SK-N-SH treated with all-trans-retinoic acid at 6 μM for 48 hours (cell line): ENCODE data around the gene ZMIZ1.

Source experiments
- ATAC-seq: fragments of 200-7000 bp; cut with Tn5 transposase; 3 replicates; pipeline ENCODE4 v1.9.1; 2020; ENCODE audit warnings: mild to moderate bottlenecking, moderate library complexity
- ARNTL ChIP-seq: fragments of 450-650 bp; formaldehyde crosslinking; IDR thresholded peaks from 2 replicates; pipeline ENCODE4 v1.5.0; 2020; ENCODE audit warnings: low read depth, mild to moderate bottlenecking, moderate library complexity, borderline replicate concordance
- BACH2 ChIP-seq: fragments of 250-450 bp; sonication (Bioruptor Pico); IDR thresholded peaks from 2 replicates; pipeline ENCODE4 v1.9.0; 2021; ENCODE audit warnings: mild to moderate bottlenecking, borderline replicate concordance
- CREB5 ChIP-seq: fragments of 250-450 bp; sonication (Bioruptor Pico); IDR thresholded peaks from 2 replicates; pipeline ENCODE4 v1.5.1; 2020; ENCODE audit warnings: low read depth, mild to moderate bottlenecking, moderate library complexity
- CSDC2 ChIP-seq: fragments of 250-450 bp; sonication (Bioruptor Pico); IDR thresholded peaks from 2 replicates; pipeline ENCODE4 v1.5.0; 2020; ENCODE audit warnings: mild to moderate bottlenecking, moderate library complexity
- CSRNP3 ChIP-seq: fragments of 250-450 bp; sonication (Bioruptor Pico); IDR thresholded peaks from 2 replicates; pipeline ENCODE4 v1.5.1; 2021; ENCODE audit warnings: mild to moderate bottlenecking, moderate library complexity
- ESRRG ChIP-seq: fragments of 250-450 bp; sonication (Bioruptor Pico); IDR thresholded peaks from 2 replicates; pipeline ENCODE4 v1.6.1; 2021; ENCODE audit warnings: mild to moderate bottlenecking
- GLIS3 ChIP-seq: fragments of 250-450 bp; sonication (Bioruptor Pico); IDR thresholded peaks from 2 replicates; pipeline ENCODE4 v1.5.0; 2020; ENCODE audit warnings: mild to moderate bottlenecking, moderate library complexity
- ISL1 ChIP-seq: fragments of 250-450 bp; sonication (Bioruptor Pico); IDR thresholded peaks from 2 replicates; pipeline ENCODE4 v2.1.2; 2022; ENCODE audit warnings: mild to moderate bottlenecking, moderate library complexity
- OSR1 ChIP-seq: fragments of 250-450 bp; sonication (Bioruptor Pico); IDR thresholded peaks from 2 replicates; pipeline ENCODE4 v1.8.0; 2022; ENCODE audit warnings: moderate library complexity, mild to moderate bottlenecking, inconsistent platforms
- POU6F1 ChIP-seq: fragments of 250-450 bp; sonication (Bioruptor Pico); IDR thresholded peaks from 2 replicates; pipeline ENCODE4 v1.8.0; 2021; ENCODE audit warnings: low read depth, mild to moderate bottlenecking, moderate library complexity, borderline replicate concordance
- PPARA ChIP-seq: fragments of 250-450 bp; sonication (Bioruptor Pico); IDR thresholded peaks from 2 replicates; pipeline ENCODE4 v1.5.0; 2020; ENCODE audit warnings: mild to moderate bottlenecking, borderline replicate concordance
- RARB ChIP-seq: fragments of 250-450 bp; sonication (Bioruptor Pico); IDR thresholded peaks from 2 replicates; pipeline ENCODE4 v1.8.0; 2021; ENCODE audit warnings: mild to moderate bottlenecking, moderate library complexity
- SNAI2 ChIP-seq: fragments of 250-450 bp; sonication (Bioruptor Pico); IDR thresholded peaks from 2 replicates; pipeline ENCODE4 v1.5.0; 2020; ENCODE audit warnings: mild to moderate bottlenecking, moderate library complexity
- TOX ChIP-seq: fragments of 250-450 bp; sonication (Bioruptor Pico); IDR thresholded peaks from 2 replicates; pipeline ENCODE4 v1.8.0; 2021; ENCODE audit warnings: mild to moderate bottlenecking, moderate library complexity, borderline replicate concordance
- TSHZ2 ChIP-seq: fragments of 250-450 bp; sonication (Bioruptor Pico); IDR thresholded peaks from 2 replicates; pipeline ENCODE4 v1.5.0; 2020; ENCODE audit warnings: mild to moderate bottlenecking, moderate library complexity
- ZC3H10 ChIP-seq: fragments of 250-450 bp; sonication (Bioruptor Pico); IDR thresholded peaks from 2 replicates; pipeline ENCODE4 v1.5.1; 2021; ENCODE audit warnings: mild to moderate bottlenecking, moderate library complexity
- ZFP3 ChIP-seq: fragments of 250-450 bp; sonication (Bioruptor Pico); IDR thresholded peaks from 2 replicates; pipeline ENCODE4 v1.5.0; 2020; ENCODE audit warnings: mild to moderate bottlenecking, moderate library complexity
- ZFP30 ChIP-seq: fragments of 450-650 bp; formaldehyde crosslinking; IDR thresholded peaks from 2 replicates; pipeline ENCODE4 v1.5.0; 2022; ENCODE audit warnings: mild to moderate bottlenecking, moderate library complexity
- ZNF565 ChIP-seq: fragments of 450-650 bp; formaldehyde crosslinking; conservative IDR thresholded peaks from 2 replicates; pipeline ENCODE4 v1.5.0; 2020; ENCODE audit warnings: low read depth, mild to moderate bottlenecking, moderate library complexity
- ZNF8 ChIP-seq: fragments of 450-650 bp; formaldehyde crosslinking; IDR thresholded peaks from 2 replicates; pipeline ENCODE4 v1.5.0; 2020; ENCODE audit warnings: mild to moderate bottlenecking, moderate library complexity

ZMIZ1 gene

GRCh38 chr10:79153745-79154144 is 85.0 kb downstream of the ZMIZ1 start:
- ATAC-seq, result no peak
- no peak for TF ChIP-seq SNAI2
- TF ChIP-seq TSHZ2, result no peak
- TF ChIP-seq GLIS3 (CRISPR knock-in tag), result no peak
- TF ChIP-seq PPARA (CRISPR knock-in tag), result no peak
- TF ChIP-seq TOX, result no peak
- TF ChIP-seq CREB5 (CRISPR knock-in tag), result no peak
- TF ChIP-seq ESRRG (CRISPR knock-in tag), result no peak
- TF ChIP-seq OSR1, result no peak
- no peak for TF ChIP-seq ZNF565 (CRISPR knock-in tag)
- TF ChIP-seq POU6F1 (CRISPR knock-in tag), result no peak
- no peak for TF ChIP-seq ZNF8
- no peak for TF ChIP-seq ARNTL (CRISPR knock-in tag)
- no peak for TF ChIP-seq CSDC2 (CRISPR knock-in tag)
- no peak for TF ChIP-seq ZFP30 (CRISPR knock-in tag)
- no peak for TF ChIP-seq ZFP3 (CRISPR knock-in tag)
- no peak for TF ChIP-seq ISL1
- no peak for TF ChIP-seq BACH2 (CRISPR knock-in tag)
- TF ChIP-seq ZC3H10, result no peak
- no peak for TF ChIP-seq RARB (CRISPR knock-in tag)

- no peak for ATAC-seq
- TF ChIP-seq CSRNP3 (CRISPR knock-in tag), result no peak
- no peak for TF ChIP-seq BACH2 (CRISPR knock-in tag)
- no peak for TF ChIP-seq OSR1
- no peak for TF ChIP-seq CREB5 (CRISPR knock-in tag)
- TF ChIP-seq TOX, result no peak
- TF ChIP-seq ZNF8, result no peak
- TF ChIP-seq CSDC2 (CRISPR knock-in tag), result no peak
- no peak for TF ChIP-seq GLIS3 (CRISPR knock-in tag)
These were observed 86.7 kb downstream of the ZMIZ1 start for GRCh38 chr10:79155301-79156081.

- no peak for TF ChIP-seq POU6F1 (CRISPR knock-in tag)
- peak; percentile 51; the same call in 1 of the 2 replicates for TF ChIP-seq ZFP3 (CRISPR knock-in tag)
- no peak for TF ChIP-seq ZC3H10
- no peak for ATAC-seq
These were observed 87.8 kb downstream of the ZMIZ1 start for GRCh38 chr10:79156334-79157274.
